Adrenal gland (tissue), 12 donors: Measurements from ENCODE around the gene COL5A1. TPM values are rescaled to one million over a fixed set of nuclear protein-coding genes. Genes with fewer than 3 reads are reported as not detected.
A peak's percentile ranks its signal among the peaks of the same experiment; 100 is the strongest.

Experiments
- DNase-seq, 7 donors: peaks; one replicate each; pipeline ENCODE4 v3.0.0-alpha.2; 2019 to 2020
- H3K27ac ChIP-seq, 5 donors: fragments of 200-600 bp; sonication (generic) in 4 of 5; 1 replicate in 3 of 5; 2 replicates in 2 of 5; pipeline versions ENCODE4 v1.5.1 to v1.8.0; 2016 to 2020; ENCODE audit warnings: mild to moderate bottlenecking in 1 of 5
- H3K27me3 ChIP-seq: fragments of 200-600 bp; 2 replicates; pipeline ENCODE4 v1.8.0; 2021
- H3K36me3 ChIP-seq, 2 donors: fragments of 200-600 bp; replicated peaks in 1 of 2; 1 replicate in 1 of 2; 2 replicates in 1 of 2; pipeline versions ENCODE4 v1.5.1 to v1.8.0; 2018 to 2022
- H3K4me1 ChIP-seq, 2 donors: fragments of 200-600 bp; replicated peaks in 1 of 2; 1 replicate in 1 of 2; 2 replicates in 1 of 2; pipeline versions ENCODE4 v1.5.1 to v1.8.0; 2018 to 2021
- H3K4me3 ChIP-seq, 4 donors: fragments of 200-600 bp; sonication (generic) in 3 of 4; one replicate each; pipeline ENCODE4 v1.5.1; 2016 to 2018
- H3K9me3 ChIP-seq, 3 donors: fragments of 200-600 bp; sonication (generic) in 1 of 3; replicated peaks in 1 of 3; 1 replicate in 2 of 3; 2 replicates in 1 of 3; pipeline versions ENCODE4 v1.5.1 to v1.8.0; 2016 to 2021
- CTCF ChIP-seq, 6 experiments: fragments of 450-650 bp in 4 of 6; fragments of 200-600 bp in 2 of 6; sonication (generic) in 1 of 6; IDR thresholded peaks; 1 replicate in 5 of 6; 2 replicates in 1 of 6; pipeline versions ENCODE4 v1.5.1 to v1.8.0; 2016 to 2021; ENCODE audit warnings: antibody characterized with exemption in 6 of 6, mild to moderate bottlenecking in 2 of 6, moderate library complexity in 1 of 6
- POLR2A ChIP-seq, 2 donors: fragments of 450-650 bp; IDR thresholded peaks; one replicate each; pipeline ENCODE4 v1.6.1; 2017; ENCODE audit warnings: antibody characterized with exemption in 2 of 2, mild to moderate bottlenecking in 2 of 2, moderate library complexity in 1 of 2
- WGBS, 4 donors: extraction: QIAGEN DNeasy Blood & Tissue Kit in 2 of 4; methylation state at CpG; one replicate each; pipeline versions ENCODE4 v1.1.5 to v1.1.7; 2013 to 2017; 5-methylcytosine and 5-hydroxymethylcytosine counted together
- intact Hi-C, 2 donors: fragments of 100-400 bp; cut with DNase I; formaldehyde crosslinking; loops; one replicate each; pipeline versions ENCODE4 v1.14.1 to v1.15.0; 2022 to 2023
- polyA plus RNA-seq, 3 donors: library from polyadenylated mRNA; stranded (reverse); fragments of 200-250 nt in 2 of 3; fragments of 350-450 nt in 1 of 3; fragmentation: Illumina TruSeq in 1 of 3; extraction: RNeasy Lipid Tissue Mini Kit (QIAGEN cat#74804) in 1 of 3; gene quantifications; one replicate each; pipeline ENCODE4 v1.2.3, GENCODE V29; 2013 to 2014
- total RNA-seq, 9 donors: library from RNA; depleted of rRNA in 4 of 9; stranded (reverse); fragments of >200 nt in 4 of 9; fragments of 120-200 nt in 1 of 9; fragmentation: NEBNext Ultra II Directional in 1 of 9; extraction: Animal tissue kit (Norgen Biotek cat#: 25700) in 1 of 9; gene quantifications; one replicate each; pipeline versions ENCODE4 v1.1.0 to v1.2.4, GENCODE V29; 2013 to 2023
- donor health status: healthy with polysubstance abuse.
- donor health status: Bipolar disorder and iron deficiency.
- donor health status: DM: yes; HTN: yes; CAD: no.
- donor health status: DM: no; HTN: no; CAD: no.
- donor health status: DM: no; HTN: no; CAD: no.
- donor health status: DM: yes; HTN: yes; CAD: no.

Gene COL5A1
- total and polyA plus RNA-seq, 12 donors = 3.5 to 45.5 (median 29.3) TPM

DNA sequence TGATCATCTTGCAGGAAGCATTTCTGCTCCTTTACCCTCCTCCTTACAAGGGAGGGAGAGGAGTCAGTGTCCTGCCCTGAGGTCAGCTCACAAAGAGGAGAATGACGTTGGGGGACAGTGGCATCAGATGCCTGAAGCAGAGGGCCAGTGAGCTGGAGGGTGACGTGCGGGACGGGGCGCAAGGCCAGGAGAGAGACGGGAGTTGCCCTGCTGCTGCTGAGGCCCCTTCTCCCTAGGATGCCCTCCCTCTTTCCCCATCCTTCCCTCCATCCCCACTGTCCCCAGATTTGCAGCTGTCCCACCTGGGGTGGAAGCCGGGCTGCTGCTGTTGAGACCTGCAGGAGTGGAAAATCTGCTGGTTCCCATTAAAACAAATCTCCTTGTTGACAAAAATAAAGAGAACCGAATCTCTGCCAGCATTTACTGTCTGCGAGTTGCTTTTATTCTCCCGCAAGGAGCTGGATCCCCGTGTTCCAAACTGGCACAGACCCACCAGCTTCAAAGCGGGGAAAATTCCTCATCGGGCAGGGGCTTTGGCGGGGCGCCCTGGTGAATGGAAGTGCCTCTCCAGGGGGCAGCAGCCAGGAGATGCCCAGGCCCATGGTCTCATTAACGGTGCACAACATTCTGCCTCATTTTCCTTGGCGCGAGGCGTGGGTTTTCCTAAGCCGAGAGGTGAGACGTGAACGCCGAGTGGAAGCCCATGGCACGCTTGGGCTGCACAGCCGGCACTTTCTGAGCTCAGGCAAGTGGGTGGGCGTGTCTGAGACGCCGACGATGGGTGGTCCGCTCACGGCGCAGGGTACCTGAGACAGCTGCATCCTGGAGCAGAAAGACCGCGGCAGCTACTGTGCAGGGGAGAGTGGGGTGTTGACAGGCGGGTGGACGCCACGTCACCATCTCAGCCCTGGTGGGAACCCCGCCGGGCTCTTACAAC, 13.9 kb upstream of the COL5A1 start:
- TF ChIP-seq CTCF (IDR thresholded peaks at IDR 0.05) (no peak), POLR2A (IDR thresholded peaks at IDR 0.05) (no peak)
- no peaks in the 10 kb centered on the region for H3K36me3 ChIP-seq
- H3K4me3 ChIP-seq = no peak overlapping the region
- intact Hi-C loops = no loop called here
- no peak overlapping the region for H3K27ac ChIP-seq
- 79 to 91% (median 87%) methylated on average over 37 to 39 of the region's 39 CpGs for WGBS, 4 donors
- no peaks in the 10 kb centered on the region for H3K4me1 ChIP-seq
- no peaks in the 10 kb centered on the region for H3K27me3 ChIP-seq
- no peaks in the 10 kb centered on the region for H3K9me3 ChIP-seq
- peak in 5 of 7 donors; percentile 4 to 39 (median 10) for DNase-seq

DNA sequence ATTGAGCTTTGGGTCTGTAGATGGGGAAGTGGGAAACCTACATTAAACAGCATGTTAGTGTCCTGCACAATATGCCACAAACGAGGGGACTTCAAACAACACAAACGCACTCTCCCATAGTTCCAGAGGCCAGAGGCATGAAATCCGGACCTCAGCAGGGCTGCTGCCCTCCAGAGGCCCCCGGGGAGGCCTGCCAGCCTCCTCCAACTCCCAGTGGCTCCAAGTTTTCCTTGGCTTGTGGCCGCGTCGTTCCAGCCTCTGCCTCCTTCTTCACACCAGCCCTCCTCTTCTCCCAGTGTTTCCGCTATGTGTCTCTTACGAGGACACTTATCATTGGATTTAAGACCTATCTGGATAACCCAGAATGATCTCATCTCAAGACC, 13.3 kb upstream of the COL5A1 start:
- Histone ChIP-seq H3K9me3 (no peaks in the 10 kb centered on the region), H3K4me1 (no peaks in the 10 kb centered on the region), H3K4me3 (no peak overlapping the region), H3K36me3 (no peaks in the 10 kb centered on the region), H3K27ac (no peak overlapping the region), H3K27me3 (no peaks in the 10 kb centered on the region)
- DNase-seq = peak in 1 of 7 donors; percentile 9
- intact Hi-C loops = no loop called here
- TF ChIP-seq CTCF (IDR thresholded peaks at IDR 0.05) (no peak), POLR2A (IDR thresholded peaks at IDR 0.05) (no peak)
- 87 to 95% (median 89%) methylated on average over 8 to 9 of the region's 9 CpGs for WGBS, 4 donors

DNA sequence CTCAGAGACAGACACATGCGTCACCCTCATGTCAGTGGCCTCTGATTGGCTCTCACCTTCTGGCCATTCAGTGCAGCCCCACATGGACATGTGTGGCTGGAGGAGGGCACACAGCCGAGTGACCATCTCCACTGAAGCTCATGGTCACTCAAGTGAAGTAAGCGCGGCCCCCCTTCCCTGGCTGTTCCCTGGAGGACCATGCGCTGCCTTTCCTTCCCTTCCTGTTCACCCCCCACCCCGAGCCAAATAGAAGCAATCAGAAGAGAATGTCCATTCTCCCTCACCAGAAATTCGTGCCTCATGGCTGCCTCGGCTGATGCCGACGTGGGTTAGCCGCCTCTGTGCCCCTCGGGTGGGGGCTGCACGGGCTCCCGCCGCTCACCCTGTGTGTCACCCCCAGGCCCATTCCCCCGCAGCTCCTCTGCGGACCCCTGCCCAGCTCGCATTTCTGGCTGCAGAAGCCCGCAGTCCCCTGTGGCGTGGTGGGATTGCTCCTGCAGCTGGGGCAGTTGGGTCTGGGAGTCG, 12.5 kb upstream of the COL5A1 start:
- no peaks in the 10 kb centered on the region for H3K36me3 ChIP-seq
- TF ChIP-seq CTCF (IDR thresholded peaks at IDR 0.05) (no peak), POLR2A (IDR thresholded peaks at IDR 0.05) (no peak)
- no peak overlapping the region for H3K4me3 ChIP-seq
- no peaks in the 10 kb centered on the region for H3K9me3 ChIP-seq
- intact Hi-C loops = no loop called here
- 84 to 91% (median 88%) methylated on average over 10 to 21 of the region's 21 CpGs for WGBS, 4 donors
- no peaks in the 10 kb centered on the region for H3K4me1 ChIP-seq
- DNase-seq = peak in 5 of 7 donors; percentile 1 to 27 (median 6)
- no peaks in the 10 kb centered on the region for H3K27me3 ChIP-seq
- no peak overlapping the region for H3K27ac ChIP-seq

GRCh38 chr9:134629586-134630392, 11.8 kb upstream of the COL5A1 start:
- H3K4me1 ChIP-seq = no peaks in the 10 kb centered on the region
- TF ChIP-seq CTCF (IDR thresholded peaks at IDR 0.05) = no peak
- TF ChIP-seq POLR2A (IDR thresholded peaks at IDR 0.05) = no peak
- H3K9me3 ChIP-seq = no peaks in the 10 kb centered on the region
- H3K27me3 ChIP-seq = no peaks in the 10 kb centered on the region
- peak in 3 of 7 donors; percentile 4 to 34 (median 15) for DNase-seq
- intact Hi-C loops = loop anchor here (10.0 kb wide), 2 partner anchors 105 to 175 kb away; no protein-coding TSS in a partner anchor
- no peaks in the 10 kb centered on the region for H3K36me3 ChIP-seq
- H3K27ac ChIP-seq = no peak overlapping the region
- WGBS, 4 donors = 77 to 88% (median 86%) methylated on average over 5 to 16 of the region's 16 CpGs
- H3K4me3 ChIP-seq = no peak overlapping the region
